Measurements from ENCODE around the gene SSH2.
"Not testable (repeated sequence)": the region's sequence is repeated elsewhere in the genome, so short reads cannot be mapped to it uniquely, and the experiment has no call there.

The SSH2 gene

GRCh38 chr17:29709866-29710519 lies 220.0 kb downstream of the SSH2 start:
- no peak for DNase-seq (ENCODE audit: low read depth in 2 of 2)

- no peak for DNase-seq (ENCODE audit: low read depth in 2 of 2)
Observed at GRCh38 chr17:29707212-29707571, 222.8 kb downstream of the SSH2 start.

- DNase-seq (ENCODE audit: low read depth in 2 of 2), result no peak
Observed at GRCh38 chr17:29706045-29706431, 224.0 kb downstream of the SSH2 start.

GRCh38 chr17:29705386-29705785 lies 224.6 kb downstream of the SSH2 start:
- DNase-seq (ENCODE audit: low read depth in 2 of 2), result no peak

- no peak for DNase-seq (ENCODE audit: low read depth in 2 of 2)
Observed at GRCh38 chr17:29699283-29699682, 230.7 kb downstream of the SSH2 start.

- no peak for DNase-seq (ENCODE audit: low read depth in 2 of 2)
Observed at GRCh38 chr17:29698837-29699236, 231.2 kb downstream of the SSH2 start.

GRCh38 chr17:29698019-29698777 lies 231.8 kb downstream of the SSH2 start:
- no peak for DNase-seq (ENCODE audit: low read depth in 2 of 2)

GRCh38 chr17:29697371-29697770 lies 232.7 kb downstream of the SSH2 start:
- no peak for DNase-seq (ENCODE audit: low read depth in 2 of 2)

GRCh38 chr17:29694918-29695563 lies 235.0 kb downstream of the SSH2 start:
- DNase-seq (ENCODE audit: low read depth in 2 of 2), result no peak

GRCh38 chr17:29693751-29694150 lies 236.3 kb downstream of the SSH2 start:
- no peak for DNase-seq (ENCODE audit: low read depth in 2 of 2)

GRCh38 chr17:29687596-29687995 lies 242.4 kb downstream of the SSH2 start:
- DNase-seq (ENCODE audit: low read depth in 2 of 2), result no peak

- DNase-seq (ENCODE audit: low read depth in 2 of 2), result no peak
Observed at GRCh38 chr17:29686993-29687590, 242.9 kb downstream of the SSH2 start.

- no peak for DNase-seq (ENCODE audit: low read depth in 2 of 2)
Observed at GRCh38 chr17:29683481-29683880, 246.5 kb downstream of the SSH2 start.

- DNase-seq (ENCODE audit: low read depth in 2 of 2), result no peak
Observed at GRCh38 chr17:29682987-29683386, 247.0 kb downstream of the SSH2 start.

GRCh38 chr17:29682054-29682453 lies 248.0 kb downstream of the SSH2 start:
- no peak for DNase-seq (ENCODE audit: low read depth in 2 of 2)

GRCh38 chr17:29677824-29678223 lies 252.2 kb downstream of the SSH2 start:
- no peak for DNase-seq (ENCODE audit: low read depth in 2 of 2)

GRCh38 chr17:29677221-29677791 lies 252.7 kb downstream of the SSH2 start:
- no peak for DNase-seq (ENCODE audit: low read depth in 2 of 2)

- DNase-seq (ENCODE audit: low read depth in 2 of 2), result not testable (repeated sequence)
Observed at GRCh38 chr17:29675961-29676360, 254.1 kb downstream of the SSH2 start.

- DNase-seq (ENCODE audit: low read depth in 2 of 2), result no peak
Observed at GRCh38 chr17:29674281-29674680, 255.7 kb downstream of the SSH2 start.

GRCh38 chr17:29671661-29672060 lies 258.4 kb downstream of the SSH2 start:
- no peak for DNase-seq (ENCODE audit: low read depth in 2 of 2)

GRCh38 chr17:29669266-29669665 lies 260.8 kb downstream of the SSH2 start:
- no peak for DNase-seq (ENCODE audit: low read depth in 2 of 2)

- DNase-seq (ENCODE audit: low read depth in 2 of 2), result no peak
Observed at GRCh38 chr17:29667969-29668368, 262.1 kb downstream of the SSH2 start.
